A549 treated with ZK216348 at 1 μM for 4 hours (cell line): ENCODE results near the gene LGI2. TPM values are rescaled to one million over a fixed set of nuclear protein-coding genes. Genes with fewer than 3 reads are reported as not detected.

Source experiments
- total RNA-seq: library from RNA; stranded (reverse); fragments of 200-300 nt; extraction: Qiagen RNA extraction; gene quantifications from 5 replicates; pipeline ENCODE4 v1.2.3, GENCODE V29; 2022; ENCODE audit warnings: low read depth

The LGI2 gene
- total RNA-seq: 0.06 to 0.38 TPM (median 0.22 TPM) in 5 replicates

GRCh38 chr4:25030277-25031076 is at the start of gene LGI2:
LGI2 (minus strand) TSS chr4:25030946; CDS start chr4:25030693, 253 bp downstream.

Other genes starting within 250 kb of the LGI2 start
- not detected in 5 replicates for gene SOD3, start 235.4 kb downstream of the LGI2 start, total RNA-seq
- gene CCDC149, start 117.9 kb downstream of the LGI2 start, total RNA-seq: 0.93 to 2.3 TPM (median 1.6 TPM) in 5 replicates
- 2.4 to 3.2 TPM (median 2.4 TPM) in 5 replicates for gene SEPSECS, start 129.5 kb upstream of the LGI2 start, total RNA-seq
- gene PI4K2B, start 203.1 kb upstream of the LGI2 start, total RNA-seq: 2.9 to 9.6 TPM (median 8.4 TPM) in 5 replicates